BE2C (cell line): ENCODE results near the gene ATP11B.

ENCODE experiments used
- DNase-seq: peaks from one replicate; pipeline ENCODE4 v3.0.0-alpha.2; 2020
- H3K27me3 ChIP-seq: fragments of 250-450 bp; sonication (Bioruptor Pico); 2 replicates; pipeline ENCODE4 v1.5.1; 2020; ENCODE audit warnings: mild to moderate bottlenecking
- H3K36me3 ChIP-seq: fragments of 250-450 bp; sonication (Bioruptor Pico); 2 replicates; pipeline ENCODE4 v1.5.1; 2020; ENCODE audit warnings: mild to moderate bottlenecking
- H3K4me1 ChIP-seq: fragments of 250-450 bp; sonication (Bioruptor Pico); 2 replicates; pipeline ENCODE4 v1.5.1; 2020
- H3K4me3 ChIP-seq: 2 replicates; pipeline ENCODE4 v1.5.1; 2011; ENCODE audit warnings: low read depth, low read length
- H3K9me3 ChIP-seq: fragments of 250-450 bp; sonication (Bioruptor Pico); 2 replicates; pipeline ENCODE4 v1.5.1; 2020
- CTCF ChIP-seq: IDR thresholded peaks from 2 replicates; pipeline ENCODE4 v1.5.1; 2012; ENCODE audit warnings: mild to moderate bottlenecking, low read depth, low read length

ATP11B gene

GRCh38 chr3:182941719-182942118, 148.4 kb downstream of the ATP11B start:
- no peak overlapping the region for H3K4me3 ChIP-seq
- no peaks in the 10 kb centered on the region; the same call in 1 of the 2 replicates for H3K9me3 ChIP-seq
- H3K4me1 ChIP-seq, result no peaks in the 10 kb centered on the region; the same call in 1 of the 2 replicates
- TF ChIP-seq CTCF, result no peak
- no peak for DNase-seq
- H3K27me3 ChIP-seq, result no peaks in the 10 kb centered on the region
- H3K36me3 ChIP-seq, result peaks cover 13% of the 10 kb centered on the region

GRCh38 chr3:182947888-182948287, 154.6 kb downstream of the ATP11B start:
- H3K4me1 ChIP-seq, result no peaks in the 10 kb centered on the region
- TF ChIP-seq CTCF, result peak; percentile 35
- H3K4me3 ChIP-seq, result no peak overlapping the region
- peaks cover 20% of the 10 kb centered on the region for H3K36me3 ChIP-seq
- DNase-seq, result no peak
- H3K27me3 ChIP-seq, result no peaks in the 10 kb centered on the region
- H3K9me3 ChIP-seq, result no peaks in the 10 kb centered on the region

- TF ChIP-seq CTCF, result no peak
- no peaks in the 10 kb centered on the region for H3K4me1 ChIP-seq
- DNase-seq, result no peak
- no peaks in the 10 kb centered on the region for H3K9me3 ChIP-seq
- H3K27me3 ChIP-seq, result no peaks in the 10 kb centered on the region
- H3K36me3 ChIP-seq, result peaks cover 20% of the 10 kb centered on the region
- no peak overlapping the region for H3K4me3 ChIP-seq
Observed at GRCh38 chr3:182948305-182948704, 155.0 kb downstream of the ATP11B start.

DNA sequence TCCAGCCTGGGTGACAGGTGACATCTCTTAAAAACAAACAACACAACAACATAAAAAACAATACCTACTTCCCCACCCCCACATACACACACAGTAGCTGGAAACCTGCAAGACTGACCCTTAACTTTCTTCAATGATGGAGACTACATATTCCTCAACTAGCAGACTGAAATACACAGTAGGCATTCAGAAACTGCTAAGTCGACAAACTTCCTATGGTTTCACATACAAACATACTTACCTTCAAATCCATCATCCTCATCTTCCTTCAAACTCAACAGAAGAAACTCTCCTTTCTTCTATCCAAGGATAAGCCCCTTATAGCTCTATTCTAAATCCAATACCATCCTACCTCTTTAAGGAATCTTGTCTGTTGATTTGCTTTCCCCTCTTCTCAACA, 156.4 kb downstream of the ATP11B start:
- Histone ChIP-seq H3K4me3 (no peak overlapping the region), H3K4me1 (no peaks in the 10 kb centered on the region), H3K9me3 (no peaks in the 10 kb centered on the region), H3K36me3 (peaks cover 20% of the 10 kb centered on the region), H3K27me3 (no peaks in the 10 kb centered on the region)
- DNase-seq, result no peak
- TF ChIP-seq CTCF, result no peak

- H3K9me3 ChIP-seq, result no peaks in the 10 kb centered on the region
- no peak for TF ChIP-seq CTCF
- H3K27me3 ChIP-seq, result no peaks in the 10 kb centered on the region
- H3K36me3 ChIP-seq, result peaks cover under 1% of the 10 kb centered on the region; the same call in 1 of the 2 replicates
- DNase-seq, result no peak
- no peaks in the 10 kb centered on the region for H3K4me1 ChIP-seq
- H3K4me3 ChIP-seq, result no peak overlapping the region
Observed at GRCh38 chr3:182954553-182955235, 161.4 kb downstream of the ATP11B start.

DNA sequence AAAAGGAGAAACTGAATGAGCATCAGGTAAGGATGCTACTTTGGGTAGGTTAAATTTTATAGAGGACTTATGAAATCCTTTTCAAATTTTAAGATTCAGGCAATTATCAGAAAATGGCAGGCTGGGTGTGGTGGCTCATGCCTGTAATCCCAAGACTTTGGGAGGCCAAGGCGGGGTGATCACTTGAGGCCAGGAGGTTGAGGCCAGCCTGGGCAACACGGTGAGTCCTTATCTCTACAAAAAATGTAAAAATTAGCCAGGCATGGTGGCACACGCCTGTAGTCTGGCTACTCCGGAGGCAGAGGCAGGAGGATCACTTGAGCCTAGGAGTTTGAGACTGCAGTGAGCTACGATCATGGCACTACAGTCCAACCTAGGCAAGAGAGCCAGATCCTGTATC, 163.9 kb downstream of the ATP11B start:
- Histone ChIP-seq H3K4me3 (no peak overlapping the region), H3K27me3 (no peaks in the 10 kb centered on the region), H3K36me3 (no peaks in the 10 kb centered on the region; the same call in 1 of the 2 replicates), H3K9me3 (no peaks in the 10 kb centered on the region), H3K4me1 (peaks cover 4% of the 10 kb centered on the region; the same call in 1 of the 2 replicates)
- no peak for TF ChIP-seq CTCF
- no peak for DNase-seq
